ENCODE measurements around the gene STK32A.
"Not testable (repeated sequence)": the region's sequence is repeated elsewhere in the genome, so short reads cannot be mapped to it uniquely, and the experiment has no call there.

Gene STK32A

DNA sequence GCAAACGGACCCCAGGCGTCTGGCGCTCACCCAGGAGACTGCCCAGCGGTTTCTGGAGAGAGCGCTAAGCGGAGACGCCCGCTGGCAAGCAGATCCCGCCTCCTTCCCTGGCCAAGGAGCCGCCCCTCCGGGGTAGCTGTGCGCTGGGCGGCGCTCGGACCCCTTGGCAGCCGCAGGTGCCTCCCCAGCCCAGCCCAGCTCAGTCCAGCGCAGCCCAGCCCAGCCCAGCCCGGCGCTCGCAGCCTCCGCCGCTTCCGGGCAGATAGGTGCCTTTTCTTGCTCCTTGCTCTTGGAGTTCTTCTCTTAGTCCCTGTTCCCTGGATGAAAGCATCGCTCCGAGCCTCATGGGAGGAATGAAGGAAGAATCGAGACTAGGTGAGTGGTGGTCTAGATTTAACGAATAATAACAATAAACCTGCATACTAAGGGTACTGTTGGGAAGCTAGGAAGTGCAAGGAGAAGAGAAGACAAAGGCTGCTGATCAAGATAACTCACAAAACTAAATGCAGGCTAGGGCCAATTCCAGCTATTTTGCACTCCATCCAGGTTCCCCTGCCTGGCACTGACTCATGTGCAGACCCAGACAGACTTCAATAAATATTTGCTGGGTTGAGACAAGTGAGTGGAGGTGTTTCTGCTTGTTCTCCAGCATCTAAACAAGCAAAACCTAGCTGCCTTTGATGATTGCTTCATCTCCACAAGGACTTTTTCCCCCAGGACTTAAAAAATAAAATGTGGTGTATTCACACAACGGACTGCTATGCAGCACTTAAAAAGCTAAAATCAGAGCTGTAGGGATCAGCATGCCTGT lies at the start of gene STK32A:
STK32A (plus strand) TSS at position 202 of the 811 bp plus-strand sequence. CDS start 4,609 bp downstream, outside the sequence.
- peak; percentile 18 for DNase-seq (ENCODE audit: low read depth)

DNA sequence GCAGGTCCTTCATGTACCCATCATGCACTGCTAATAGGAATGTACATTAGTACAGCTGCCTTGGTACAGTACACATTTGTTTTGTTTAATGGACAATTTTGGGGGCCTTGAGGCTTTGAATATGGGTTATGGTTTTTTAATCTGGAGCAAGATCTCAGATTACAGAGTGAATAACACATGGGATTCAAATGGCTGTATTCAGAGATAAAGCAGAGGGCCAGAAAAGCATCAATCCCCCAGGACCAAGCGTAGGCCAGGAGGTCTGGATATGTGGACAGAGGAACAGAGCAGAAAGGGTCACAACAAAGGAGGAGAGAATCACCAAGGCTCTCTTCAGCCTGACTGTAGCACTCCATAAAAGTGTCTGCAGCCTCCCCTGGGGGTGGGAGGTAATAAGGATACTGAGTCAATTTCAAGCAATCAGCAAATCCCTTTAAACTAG lies 47.7 kb upstream of the STK32A start:
- no peak for DNase-seq (ENCODE audit: low read depth)

DNA sequence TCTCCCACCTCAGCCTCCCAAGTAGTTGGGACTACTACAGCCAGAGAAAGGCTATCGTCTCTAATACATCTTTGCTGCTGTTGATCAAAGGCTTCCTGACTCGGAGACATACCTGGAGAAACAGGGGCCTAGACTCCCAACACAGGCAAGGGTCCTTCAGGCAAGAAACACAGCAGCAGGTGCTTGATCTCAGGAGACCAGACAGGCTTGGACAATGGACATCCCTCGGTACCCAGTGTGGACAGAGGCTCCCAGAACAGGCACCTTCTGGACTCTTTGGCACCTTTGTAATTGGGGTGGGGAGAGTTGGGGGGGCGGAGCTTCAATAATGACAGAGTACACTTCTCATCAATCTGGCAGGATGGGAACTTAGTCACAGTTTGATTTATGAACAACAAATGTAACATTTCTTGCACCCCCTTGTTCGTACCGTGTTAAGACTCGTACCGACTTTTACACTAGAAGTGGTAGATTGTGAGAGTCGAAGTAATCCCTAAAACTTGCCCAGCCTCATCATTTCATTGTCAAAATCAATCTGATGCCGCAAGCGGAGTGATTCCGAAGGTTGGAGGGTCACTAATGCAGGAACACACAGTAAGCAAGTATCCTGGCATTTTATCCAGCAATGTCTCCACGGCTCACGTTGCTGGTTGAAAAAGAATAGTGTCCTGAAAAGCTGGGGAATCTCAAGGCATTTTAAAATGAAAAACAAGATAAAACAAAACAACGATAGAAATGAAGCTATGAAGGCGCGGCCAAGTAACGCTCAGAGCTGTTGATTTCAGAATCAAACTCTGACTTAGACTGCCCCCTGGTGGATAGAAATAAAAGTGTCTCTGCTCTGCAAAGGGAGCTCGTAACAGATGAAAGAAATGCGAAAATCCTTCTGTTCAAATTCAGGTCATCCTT lies 46.4 kb upstream of the STK32A start:
- peak; percentile 72 for DNase-seq (ENCODE audit: low read depth)

DNA sequence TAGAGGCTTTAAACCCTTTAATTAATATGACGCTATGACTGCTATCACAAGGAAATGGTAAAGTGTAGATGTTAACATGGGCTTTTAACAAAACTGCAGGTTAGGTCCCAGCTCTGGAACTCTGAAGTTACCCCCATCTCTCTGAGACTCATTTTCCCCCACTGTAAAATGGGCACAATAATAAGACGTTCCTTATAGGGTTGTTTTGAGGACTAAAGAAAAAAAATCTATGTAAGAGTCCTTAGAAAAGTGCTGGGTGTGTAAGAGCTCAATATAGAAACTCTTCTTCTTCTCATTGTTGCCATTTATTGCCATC lies 45.8 kb upstream of the STK32A start:
- DNase-seq (ENCODE audit: low read depth), result no peak

DNA sequence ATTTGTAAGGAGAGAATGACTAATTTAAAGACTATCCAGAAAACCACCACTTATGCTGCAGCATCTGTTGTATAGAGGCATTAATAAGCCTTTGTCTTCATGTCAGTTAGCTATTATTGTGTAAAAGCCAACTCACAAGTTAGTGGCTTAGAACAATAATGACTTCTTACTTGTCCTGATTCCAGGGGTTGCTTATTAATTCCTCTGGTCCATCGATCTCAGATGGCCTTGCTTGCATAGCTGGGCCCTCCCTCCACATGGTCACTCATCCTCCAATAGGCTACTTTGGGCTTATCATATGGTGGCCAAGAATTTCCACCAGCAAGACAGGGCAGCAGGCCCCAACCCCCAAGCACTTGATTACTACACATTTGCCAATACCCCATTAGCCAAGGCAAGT lies 44.5 kb upstream of the STK32A start:
- no peak for DNase-seq (ENCODE audit: low read depth)

DNA sequence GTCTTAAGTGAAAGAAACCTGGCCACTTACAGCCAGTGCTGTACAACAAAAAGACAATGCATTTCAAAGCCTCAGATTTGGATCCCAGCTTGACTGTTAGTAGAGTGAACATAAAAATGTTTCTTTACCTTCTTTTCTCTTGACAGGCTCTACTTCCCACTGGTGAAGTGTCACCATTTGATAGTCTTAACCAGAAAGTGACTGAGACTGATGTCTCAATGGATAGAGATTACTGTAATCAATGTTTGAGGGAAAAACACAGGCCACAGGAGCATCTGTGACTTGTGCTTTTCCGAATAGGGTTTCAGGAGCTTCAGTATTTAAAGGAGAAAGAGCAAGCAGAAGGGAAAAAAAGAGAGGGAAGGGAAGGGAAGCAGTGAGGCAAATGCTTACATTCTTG lies 41.7 kb upstream of the STK32A start:
- no peak for DNase-seq (ENCODE audit: low read depth)

DNA sequence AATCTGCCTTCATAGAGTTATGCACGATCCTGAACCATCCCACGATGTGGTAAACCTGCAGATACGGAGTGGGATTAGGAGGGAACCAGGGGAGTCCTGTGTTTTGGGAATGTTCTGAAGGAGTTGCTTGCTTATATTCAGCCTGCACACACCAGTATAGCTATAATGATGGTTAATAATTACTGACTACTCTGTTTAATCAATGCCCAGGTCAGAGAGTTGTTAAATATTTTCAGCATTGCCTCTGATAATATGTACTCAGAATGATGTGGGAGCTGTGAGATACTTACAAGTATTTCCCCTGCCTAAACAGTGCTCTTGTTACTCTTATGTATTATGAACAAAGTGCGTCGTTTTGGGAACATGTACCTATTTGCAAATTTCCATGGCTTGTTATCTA lies 34.8 kb upstream of the STK32A start:
- no peak for DNase-seq (ENCODE audit: low read depth)

DNA sequence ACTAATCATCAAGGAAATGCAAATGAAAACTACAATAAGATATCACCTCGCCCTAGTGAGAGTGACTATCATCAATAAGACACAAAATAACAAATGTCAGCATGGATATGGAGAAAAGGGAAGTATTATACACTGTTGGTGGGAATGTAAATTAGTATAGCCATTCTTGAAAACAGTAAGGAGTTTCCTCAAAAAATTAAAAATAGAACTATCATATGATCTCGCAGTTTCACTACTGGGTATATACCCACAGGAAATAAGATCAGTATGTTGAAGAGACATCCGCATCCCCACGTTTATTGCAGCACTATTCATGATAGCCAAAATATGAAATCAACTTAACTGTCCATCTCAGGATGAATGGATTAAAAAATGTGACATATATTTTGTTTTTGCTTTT lies 31.6 kb upstream of the STK32A start:
- no peak for DNase-seq (ENCODE audit: low read depth)

DNA sequence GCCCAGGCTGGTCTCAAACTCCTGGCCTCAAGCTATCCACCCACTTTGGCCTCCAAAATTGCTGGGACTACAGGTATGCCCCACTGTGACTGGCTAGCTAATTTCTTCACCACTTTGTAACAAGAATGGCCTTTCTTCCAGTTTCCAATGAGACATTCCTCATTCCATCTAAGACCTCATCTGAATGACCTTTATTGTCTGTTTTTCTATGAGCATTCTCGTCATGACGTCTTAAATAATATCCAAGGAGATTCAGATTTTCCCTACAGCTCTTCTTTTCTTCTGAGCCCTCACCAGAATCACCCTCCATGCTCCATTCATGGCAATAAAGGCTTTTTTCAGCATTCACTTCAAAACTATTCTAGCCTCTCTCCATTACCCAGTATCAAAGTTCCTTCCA lies 30.2 kb upstream of the STK32A start:
- no peak for DNase-seq (ENCODE audit: low read depth)

DNA sequence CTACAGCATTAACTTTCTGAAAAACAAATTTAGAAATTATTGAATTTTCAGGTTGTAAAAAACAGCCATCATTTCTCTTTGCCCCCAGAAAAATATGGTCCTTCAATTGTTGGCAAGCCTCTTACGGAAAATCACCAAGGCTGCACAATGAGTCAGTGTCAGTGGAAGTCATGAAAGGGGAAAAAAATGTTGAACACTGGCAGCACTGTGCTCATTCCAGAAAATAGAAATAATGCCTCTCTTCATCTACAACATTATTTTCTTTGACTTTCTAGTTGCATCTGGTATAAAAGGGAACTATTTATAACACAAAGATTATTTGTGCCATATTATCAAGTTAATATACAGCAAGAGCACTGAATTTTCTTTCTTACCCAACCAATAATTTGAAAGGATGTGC lies 26.7 kb upstream of the STK32A start:
- no peak for DNase-seq (ENCODE audit: low read depth)

DNA sequence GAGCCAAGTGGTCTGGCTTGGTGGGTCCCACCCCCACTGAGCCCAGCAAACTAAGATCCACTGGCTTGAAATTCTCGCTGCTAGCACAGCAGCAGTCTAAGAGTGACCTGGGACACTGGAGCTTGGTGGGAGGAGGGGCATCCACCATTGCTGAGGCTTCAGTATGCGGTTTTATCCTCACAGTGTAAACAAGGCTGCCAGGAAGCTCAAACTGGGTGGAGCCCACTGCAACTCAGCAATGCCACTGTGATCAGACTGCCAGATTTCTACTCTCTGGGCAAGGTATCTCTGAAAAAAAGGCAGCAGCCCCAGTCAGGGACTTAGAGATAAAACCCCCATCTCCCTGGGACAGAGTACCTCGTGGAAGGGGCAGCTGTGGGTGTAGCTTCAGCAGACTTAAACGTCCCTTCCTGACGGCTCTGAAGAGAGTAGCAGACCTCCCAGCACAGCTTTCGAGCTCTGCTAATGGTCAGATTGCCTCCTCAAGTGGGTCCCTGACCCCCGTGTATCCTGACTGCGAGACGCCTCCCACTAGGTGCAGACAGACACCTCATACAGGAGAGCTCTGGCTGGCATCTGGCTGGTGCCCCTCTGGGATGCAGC lies 18.2 kb upstream of the STK32A start:
- DNase-seq (ENCODE audit: low read depth), result no peak

DNA sequence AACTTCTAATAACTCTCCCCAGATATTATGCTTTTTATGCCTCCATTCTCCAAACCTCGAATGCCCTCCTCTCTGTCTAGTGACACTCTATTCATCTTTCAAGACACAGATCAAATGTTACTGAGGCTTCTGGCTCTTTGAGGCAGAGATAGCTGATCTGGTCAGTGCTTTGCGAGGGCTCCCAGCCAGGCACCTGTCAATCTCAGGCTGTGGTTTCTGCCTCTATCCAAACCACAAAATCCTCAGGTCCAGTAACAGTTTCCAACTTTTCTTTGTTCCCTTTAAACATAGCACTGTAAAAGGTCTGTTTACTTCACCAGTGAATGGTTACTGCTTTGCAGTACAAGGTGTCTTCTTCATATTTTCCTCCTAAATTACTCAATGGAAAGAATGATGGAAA lies 11.5 kb upstream of the STK32A start:
- DNase-seq (ENCODE audit: low read depth), result no peak

DNA sequence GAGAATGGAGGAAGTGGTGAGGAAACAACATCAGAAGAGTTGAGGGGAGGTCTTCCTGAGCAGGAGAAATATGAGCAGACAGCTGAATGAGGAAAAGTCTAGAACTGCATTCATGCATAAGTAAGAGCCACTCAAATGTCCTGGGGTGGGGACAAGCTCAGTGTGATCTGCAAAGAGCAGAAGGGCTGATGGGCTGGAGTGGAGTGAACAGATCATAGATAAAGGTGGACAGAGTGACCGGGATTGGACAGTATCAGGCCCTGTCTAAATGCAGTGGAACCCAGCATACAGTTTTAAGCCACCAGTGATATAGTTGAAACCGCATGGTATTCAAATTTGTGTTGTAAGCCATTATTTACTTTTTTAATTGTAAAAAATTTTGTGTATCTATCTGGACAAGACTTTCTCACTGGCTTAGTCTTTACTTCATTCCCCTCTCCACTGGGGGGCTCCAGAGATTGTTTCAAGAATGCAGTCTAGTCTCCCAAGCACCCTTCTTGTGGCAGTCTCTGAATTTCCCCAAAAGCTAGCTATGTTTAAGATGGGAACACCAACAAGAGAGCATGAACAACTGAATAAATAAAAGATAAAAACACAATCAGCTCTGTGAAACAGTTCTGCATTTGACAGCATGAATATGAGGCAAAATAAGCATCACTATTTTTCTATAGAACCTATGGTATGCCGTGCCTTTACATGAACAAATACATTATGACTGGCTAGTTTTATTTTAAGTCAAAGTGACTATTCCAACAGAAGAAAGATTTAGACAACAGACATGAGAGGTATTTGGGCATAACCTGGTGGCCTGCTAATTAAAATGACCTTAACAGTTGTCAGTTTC lies 10.7 kb upstream of the STK32A start:
- peak; percentile 57 for DNase-seq (ENCODE audit: low read depth)

DNA sequence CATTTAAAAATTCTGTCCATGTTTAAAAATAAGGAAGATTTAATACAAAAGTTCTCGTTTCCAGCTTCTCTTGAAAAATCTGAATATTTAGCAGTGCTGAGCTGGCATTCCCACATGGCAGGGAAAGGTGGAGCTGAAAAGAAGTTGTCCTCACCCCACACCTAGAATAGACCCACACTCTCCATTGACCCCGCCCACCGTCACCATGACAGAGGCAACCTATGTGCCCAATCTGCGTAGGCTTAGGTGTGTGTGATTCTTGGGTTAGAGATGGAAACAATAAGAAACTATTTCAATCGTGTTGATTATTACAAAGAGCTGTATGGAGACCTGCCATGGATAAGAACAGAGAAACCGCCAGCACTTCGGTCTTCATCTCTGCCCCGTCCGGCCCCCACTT lies 8.9 kb upstream of the STK32A start:
- DNase-seq (ENCODE audit: low read depth), result no peak

DNA sequence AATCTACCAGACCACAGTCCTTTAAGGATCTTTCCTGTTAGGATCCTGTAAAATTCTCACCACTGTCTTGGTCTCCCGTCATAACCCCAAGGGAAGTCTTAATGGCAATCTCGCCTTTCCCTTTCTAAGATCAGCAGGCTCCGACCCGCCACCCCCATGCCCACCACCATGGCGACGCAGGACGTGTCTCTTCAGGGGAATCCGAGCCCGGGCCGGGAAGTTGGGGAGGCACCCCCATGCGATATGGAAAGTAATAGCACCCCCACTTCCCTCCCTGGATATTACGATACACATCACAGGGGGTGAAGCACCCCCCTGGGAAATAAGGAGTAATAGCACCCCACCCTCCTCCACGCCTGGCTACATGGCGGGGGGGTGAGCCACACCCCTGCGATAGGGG lies 8.3 kb upstream of the STK32A start:
- DNase-seq (ENCODE audit: low read depth), result no peak

DNA sequence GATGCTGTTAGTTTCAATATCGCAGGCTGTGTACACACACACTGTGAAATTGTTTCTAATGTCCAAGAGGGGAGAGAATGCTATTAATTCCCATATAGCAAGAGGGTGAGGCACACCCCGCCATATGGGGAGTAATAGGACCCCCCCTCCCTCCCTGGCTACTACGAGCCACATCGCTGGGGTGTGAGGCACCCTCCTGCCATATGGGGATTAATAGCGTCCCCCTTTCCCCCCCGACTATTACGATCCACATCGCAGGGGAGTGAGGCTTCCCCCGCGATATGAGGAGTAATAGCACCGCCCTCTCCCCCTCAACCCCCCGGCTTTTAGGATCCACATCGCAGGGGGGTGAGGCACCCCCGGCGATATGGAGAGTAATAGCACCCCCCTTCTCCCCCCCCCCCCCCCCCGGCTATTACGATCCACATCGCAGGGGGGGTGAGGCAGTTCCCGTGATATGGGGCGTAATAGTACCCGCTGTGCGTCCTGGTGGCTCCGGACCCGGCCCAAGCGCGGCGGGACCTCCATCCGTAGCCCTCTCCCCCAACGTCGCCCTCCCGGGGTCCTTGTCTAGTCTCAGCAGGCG lies 494 bp upstream of the STK32A start:
- DNase-seq (ENCODE audit: low read depth), result no peak

DNA sequence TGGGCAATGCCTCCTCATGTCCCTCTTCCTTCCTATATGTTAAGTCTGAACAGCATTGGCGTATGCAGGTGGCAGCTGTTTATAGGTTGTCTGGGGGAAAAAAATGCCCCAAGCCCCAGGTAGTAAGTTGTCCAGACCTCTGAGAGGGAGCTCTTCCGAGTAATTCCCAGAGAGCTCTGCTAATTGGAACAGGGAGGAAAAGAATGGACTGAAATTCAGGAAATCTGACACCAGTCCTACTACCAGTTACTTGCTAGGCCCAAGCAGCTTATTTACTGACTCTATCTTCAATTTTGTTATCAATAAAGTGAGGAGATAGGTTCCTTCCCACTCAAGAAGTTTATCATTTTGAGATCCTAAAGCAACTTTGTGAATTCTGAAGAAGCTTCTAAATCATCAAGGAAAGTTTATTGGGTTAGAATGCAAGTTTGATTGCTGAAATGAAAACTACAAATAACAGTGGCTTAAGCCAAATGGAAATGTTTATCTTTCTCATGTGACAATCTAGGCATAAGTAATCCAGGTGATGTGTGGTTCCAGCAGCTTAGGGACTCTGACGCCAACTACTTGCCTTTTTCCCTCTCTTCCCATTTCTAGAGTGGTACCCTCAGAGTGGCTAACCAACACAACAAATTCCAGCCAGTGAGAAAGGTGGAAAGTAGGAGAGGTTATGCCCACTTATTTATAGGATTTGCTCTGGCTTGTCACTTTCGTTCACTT lies 5.6 kb downstream of the STK32A start:
- DNase-seq (ENCODE audit: low read depth), result no peak

DNA sequence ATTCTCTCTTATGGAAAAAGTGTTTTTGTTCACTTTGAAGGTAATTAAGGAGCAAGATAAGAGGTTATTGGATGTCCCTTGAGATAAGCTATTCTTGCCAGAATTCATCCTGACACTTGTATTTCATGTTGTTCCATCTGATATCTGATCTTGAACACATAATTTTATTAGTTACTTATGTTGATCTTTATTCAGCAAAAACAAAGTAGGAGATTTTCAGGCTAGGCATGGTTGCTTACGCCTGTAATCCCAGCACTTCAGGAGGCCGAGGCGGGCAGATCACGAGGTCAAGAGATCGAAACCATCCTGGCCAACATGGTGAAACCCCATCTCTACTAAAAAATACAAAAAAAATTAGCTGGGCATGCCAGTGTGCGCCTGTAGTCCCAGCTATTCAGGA lies 8.4 kb downstream of the STK32A start:
- not testable (repeated sequence) for DNase-seq (ENCODE audit: low read depth)

DNA sequence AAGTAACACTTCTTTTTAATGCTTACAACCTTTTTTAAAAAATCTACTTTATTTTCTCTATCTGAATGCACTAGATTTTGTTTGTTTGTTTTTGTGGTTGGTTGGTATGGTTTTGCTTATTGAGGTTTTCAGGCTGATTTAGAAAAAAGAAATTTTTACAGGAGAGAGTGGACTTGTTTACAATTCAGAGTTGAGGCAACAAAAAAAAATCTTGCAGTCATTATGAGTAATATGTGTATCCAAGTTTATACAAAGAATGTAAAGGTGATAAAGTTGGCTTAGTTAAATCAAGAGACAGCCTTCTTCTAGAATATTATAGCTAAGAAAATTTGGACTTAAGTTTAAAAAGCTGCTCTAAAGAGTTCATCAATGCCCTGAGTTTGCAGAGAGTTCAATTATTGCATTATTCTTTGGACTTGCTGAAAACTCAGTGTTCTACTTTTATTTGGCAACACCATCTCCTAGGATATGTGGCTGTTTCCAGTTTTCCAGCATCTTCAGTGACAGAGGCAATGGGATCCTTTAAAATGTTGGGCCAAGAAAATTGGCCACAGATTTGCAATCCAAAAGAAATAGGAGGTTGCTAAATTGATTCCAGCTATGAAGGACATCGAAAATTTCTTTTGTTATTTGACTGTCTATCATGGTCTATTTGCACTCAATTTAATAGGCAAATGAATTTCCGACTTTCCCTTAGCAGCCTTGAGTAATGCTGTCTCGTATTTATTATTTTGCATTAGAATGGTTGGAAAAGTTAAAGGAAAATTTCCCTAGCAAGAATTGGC lies 10.7 kb downstream of the STK32A start:
- DNase-seq (ENCODE audit: low read depth), result no peak

DNA sequence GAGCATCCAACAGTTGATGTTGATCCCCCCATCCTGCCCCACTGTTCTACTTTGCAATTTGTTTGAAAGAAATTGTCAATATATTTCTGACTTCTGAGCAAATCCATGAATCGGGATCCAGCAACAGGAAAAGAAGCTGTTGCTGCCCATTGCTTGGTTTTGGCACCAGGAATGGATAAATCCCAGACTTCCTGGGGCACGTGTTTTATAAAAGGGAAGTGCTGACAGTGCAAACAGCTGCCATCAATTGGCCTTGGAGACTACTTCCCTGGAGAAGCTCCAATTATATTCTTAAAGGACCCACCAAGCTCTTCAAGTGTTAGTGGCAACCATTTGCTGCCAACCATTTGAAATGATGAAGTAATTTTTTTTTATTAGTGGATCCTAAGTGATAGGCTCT lies 13.7 kb downstream of the STK32A start:
- DNase-seq (ENCODE audit: low read depth), result no peak
